GM13977 (cell line): ENCODE measurements around the gene FOXN3.

Experiments
- DNase-seq: peaks from one replicate; pipeline ENCODE4 v3.0.0; 2012; ENCODE audit warnings: low spot score
- CTCF ChIP-seq: IDR thresholded peaks from 2 replicates; pipeline ENCODE4 v1.5.1; 2012; ENCODE audit warnings: mild to moderate bottlenecking, control low read depth; ENCODE audit not compliant: insufficient read depth; ENCODE audit errors: extremely low read depth, missing control alignments
- in situ Hi-C: fragments of 300-500 bp; cut with MboI; formaldehyde crosslinking; loops from one replicate; pipeline ENCODE4 v1.12.0; 2022; ENCODE audit warnings: low sequenced_read_pairs, low pct_unique_long_range_greater_than_20kb, mixed read lengths, inconsistent platforms; ENCODE audit not compliant: unreplicated experiment

The FOXN3 gene

GRCh38 chr14:89241257-89241656 is 175.8 kb downstream of the FOXN3 start:
- in situ Hi-C loops = no loop called here
- TF ChIP-seq CTCF = no peak
- DNase-seq = no peak

GRCh38 chr14:89240414-89240813 is 176.6 kb downstream of the FOXN3 start:
- TF ChIP-seq CTCF = no peak

GRCh38 chr14:89239023-89239422 is 178.0 kb downstream of the FOXN3 start:
- DNase-seq = no peak
- in situ Hi-C loops = no loop called here
- TF ChIP-seq CTCF = no peak

More at GRCh38 chr14:89240414-89240813, 176.6 kb downstream of the FOXN3 start:
- DNase-seq = no peak
- in situ Hi-C loops = no loop called here

GRCh38 chr14:89237921-89238529 is 179.0 kb downstream of the FOXN3 start:
- in situ Hi-C loops = no loop called here
- no peak for DNase-seq

GRCh38 chr14:89236851-89237250 is 180.2 kb downstream of the FOXN3 start:
- DNase-seq = no peak
- TF ChIP-seq CTCF = no peak
- in situ Hi-C loops = no loop called here

More at GRCh38 chr14:89237921-89238529, 179.0 kb downstream of the FOXN3 start:
- TF ChIP-seq CTCF = no peak

GRCh38 chr14:89233184-89233583 is 183.8 kb downstream of the FOXN3 start:
- DNase-seq = no peak
- in situ Hi-C loops = no loop called here
- no peak for TF ChIP-seq CTCF
